Endothelial cell of umbilical vein (primary cell): ENCODE data around the gene MAU2. TPM values are rescaled to one million over a fixed set of nuclear protein-coding genes. Genes with fewer than 3 reads are reported as not detected.

Experiments used
- BruUV-seq: library from RNA; stranded (reverse); fragments of 400-500 nt; replicated peaks from 2 replicates; lab custom pipeline; 2021; lab: Mats Ljungman, UMichigan
- CTCF ChIA-PET: fragments of 300-600, 350-600 bp; sonication (Branson Sonifier 250); formaldehyde crosslinking; loops from one replicate; lab custom pipeline; 2021; ENCODE audit warnings: antibody characterized with exemption, inconsistent platforms; lab: Charles Lee
- POLR2A ChIA-PET: fragments of 300-600, 350-600 bp; sonication (Branson Sonifier 250); formaldehyde crosslinking; loops from one replicate; lab custom pipeline; 2021; ENCODE audit warnings: antibody characterized with exemption, inconsistent platforms; lab: Charles Lee
- DNase-seq: peaks from one replicate; pipeline ENCODE4 v3.0.0-alpha.2; 2011; ENCODE audit warnings: low read depth, low spot score
- FAIRE-seq: peaks from 2 replicates; lab custom pipeline; 2011; peaks lifted over from hg19 to GRCh38; lab: Jason Lieb, UNC
- H2AFZ ChIP-seq: 2 replicates; pipeline ENCODE4 v1.6.0; 2012; ENCODE audit warnings: low read depth, low read length, control low read depth, inconsistent platforms
- H3K27ac ChIP-seq: 2 replicates; pipeline ENCODE4 v1.5.1; 2011; ENCODE audit warnings: low read depth, mild to moderate bottlenecking, control low read depth, low read length, moderate library complexity; ENCODE audit not compliant: insufficient read depth
- H3K27me3 ChIP-seq, 2 experiments: 2 replicates each; pipeline versions ENCODE4 v1.6.0 to v1.6.1; 2011; ENCODE audit warnings: low read length in 2 of 2, mixed read lengths in 1 of 2; ENCODE audit not compliant: control insufficient read depth in 2 of 2, insufficient read depth in 2 of 2
- H3K36me3 ChIP-seq, 2 experiments: 2 replicates in 1 of 2; 3 replicates in 1 of 2; pipeline ENCODE4 v1.5.1; 2011; ENCODE audit warnings: low read length in 2 of 2, mild to moderate bottlenecking in 1 of 2, moderate library complexity in 1 of 2; ENCODE audit not compliant: control insufficient read depth in 2 of 2, insufficient read depth in 2 of 2; ENCODE audit errors: extremely low read depth in 1 of 2
- H3K4me1 ChIP-seq: 3 replicates; pipeline ENCODE4 v1.5.1; 2011; ENCODE audit warnings: mild to moderate bottlenecking, low read length; ENCODE audit not compliant: control insufficient read depth, insufficient read depth; ENCODE audit errors: extremely low read depth
- H3K4me2 ChIP-seq: 2 replicates; pipeline ENCODE4 v1.6.1; 2011; ENCODE audit warnings: low read length, control low read depth, mixed read lengths; ENCODE audit not compliant: insufficient read depth
- H3K4me3 ChIP-seq, 3 experiments: fragments of 200-600 bp in 1 of 3; sonication (generic), shearing (Covaris generic) in 1 of 3; replicated peaks in 1 of 3; 2 replicates each; pipeline ENCODE4 v1.5.1; 2011 to 2016; ENCODE audit warnings: control low read depth in 3 of 3, low read length in 3 of 3, mild to moderate bottlenecking in 2 of 3, inconsistent platforms in 1 of 3, low read depth in 1 of 3, moderate library complexity in 1 of 3; ENCODE audit not compliant: insufficient read depth in 1 of 3
- H3K79me2 ChIP-seq: 2 replicates; pipeline ENCODE4 v1.6.0; 2012; ENCODE audit warnings: low read length, inconsistent platforms; ENCODE audit not compliant: control insufficient read depth, insufficient read depth
- H3K9ac ChIP-seq: replicated peaks from 2 replicates; pipeline ENCODE3; 2011; ENCODE audit warnings: low read length, control low read depth; ENCODE audit not compliant: insufficient read depth; ENCODE audit errors: extremely low read depth
- H3K9me1 ChIP-seq: replicated peaks from 3 replicates; pipeline ENCODE4 v1.6.0; 2011; ENCODE audit warnings: mild to moderate bottlenecking, low read length; ENCODE audit not compliant: control insufficient read depth, insufficient read depth; ENCODE audit errors: extremely low read depth
- H3K9me3 ChIP-seq: replicated peaks from 2 replicates; pipeline ENCODE4 v1.5.1; 2012; ENCODE audit warnings: low read length, inconsistent platforms; ENCODE audit not compliant: control insufficient read depth, insufficient read depth
- H4K20me1 ChIP-seq: replicated peaks from 2 replicates; pipeline ENCODE3; 2011; ENCODE audit warnings: mild to moderate bottlenecking, low read length; ENCODE audit not compliant: control insufficient read depth, insufficient read depth; ENCODE audit errors: extremely low read depth
- EZH2 ChIP-seq: IDR thresholded peaks from 2 replicates; pipeline ENCODE4 v1.6.1; 2012; ENCODE audit warnings: borderline replicate concordance, low read depth, mild to moderate bottlenecking, moderate library complexity, low read length, inconsistent platforms; ENCODE audit not compliant: severe bottlenecking
- FOS ChIP-seq: IDR thresholded peaks from 2 replicates; pipeline ENCODE4 v1.6.1; 2011; ENCODE audit warnings: mild to moderate bottlenecking, low read length, moderate library complexity, borderline replicate concordance; ENCODE audit not compliant: insufficient read depth
- GATA2 ChIP-seq: IDR thresholded peaks from 2 replicates; pipeline ENCODE4 v1.7.0; 2011; ENCODE audit warnings: low read depth, mild to moderate bottlenecking, moderate library complexity, mixed read lengths, low read length; ENCODE audit not compliant: insufficient read length, insufficient read depth
- JUN ChIP-seq: IDR thresholded peaks from 2 replicates; pipeline ENCODE4 v1.6.1; 2011; ENCODE audit warnings: borderline replicate concordance, low read depth; ENCODE audit not compliant: insufficient read length, insufficient read depth
- MYC ChIP-seq: IDR thresholded peaks from one replicate; pipeline ENCODE4 v1.6.1; 2011; ENCODE audit warnings: mild to moderate bottlenecking, low read depth, low read length
- POLR2A ChIP-seq: IDR thresholded peaks from 2 replicates; pipeline ENCODE4 v1.6.1; 2012; ENCODE audit warnings: low read depth, mild to moderate bottlenecking, control low read depth, low read length
- POLR2AphosphoS5 ChIP-seq: IDR thresholded peaks from 2 replicates; pipeline ENCODE4 v1.6.1; 2012; ENCODE audit warnings: low read depth, mild to moderate bottlenecking, control low read depth, low read length, moderate library complexity; ENCODE audit not compliant: insufficient read depth
- dilution Hi-C: fragments of 300-500 bp; cut with MboI; formaldehyde crosslinking; loops from one replicate; pipeline ENCODE4 v1.15.0; 2019; ENCODE audit warnings: low sequenced_read_pairs; ENCODE audit not compliant: extremely low pct_ligation_motif_present
- intact Hi-C: fragments of 100-400 bp; cut with micrococcal nuclease; formaldehyde crosslinking; loops from one replicate; pipeline ENCODE4 v1.10.0; 2022
- polyA plus RNA-seq, 4 experiments: library from polyadenylated mRNA; depleted of rRNA in 3 of 4; stranded (reverse) in 3 of 4; unstranded in 1 of 4; fragments of >200 nt; gene quantifications; 2 replicates each; pipeline versions ENCODE4 v1.2.1 to v1.2.3, GENCODE V29; 2011 to 2012; ENCODE audit warnings: missing spikeins in 1 of 4
- total RNA-seq: library from RNA; stranded (reverse); gene quantifications from 2 replicates; pipeline ENCODE4 v1.2.3, GENCODE V29; 2021
- TF ChIP-seq, protein P1 (sequence below): IDR thresholded peaks from 2 replicates; pipeline ENCODE4 v1.6.1; 2011; ENCODE audit not compliant: insufficient read depth, insufficient read length
- TF ChIP-seq, protein P2 (sequence below), 2 donors: IDR thresholded peaks; 1 replicate in 1 of 2; 2 replicates in 1 of 2; pipeline ENCODE4 v1.5.1; 2011; ENCODE audit warnings: low read length in 2 of 2, mild to moderate bottlenecking in 2 of 2, moderate library complexity in 2 of 2, control low read depth in 1 of 2, inconsistent platforms in 1 of 2, low read depth in 1 of 2; ENCODE audit not compliant: insufficient read depth in 1 of 2; ENCODE audit errors: extremely low read depth in 1 of 2

Gene MAU2
- total and polyA plus RNA-seq, 2 donors (not counting 3 experiments of a cell fraction or from before 2014, with no cell fraction given) = 36.9 to 70.0 TPM

DNA sequence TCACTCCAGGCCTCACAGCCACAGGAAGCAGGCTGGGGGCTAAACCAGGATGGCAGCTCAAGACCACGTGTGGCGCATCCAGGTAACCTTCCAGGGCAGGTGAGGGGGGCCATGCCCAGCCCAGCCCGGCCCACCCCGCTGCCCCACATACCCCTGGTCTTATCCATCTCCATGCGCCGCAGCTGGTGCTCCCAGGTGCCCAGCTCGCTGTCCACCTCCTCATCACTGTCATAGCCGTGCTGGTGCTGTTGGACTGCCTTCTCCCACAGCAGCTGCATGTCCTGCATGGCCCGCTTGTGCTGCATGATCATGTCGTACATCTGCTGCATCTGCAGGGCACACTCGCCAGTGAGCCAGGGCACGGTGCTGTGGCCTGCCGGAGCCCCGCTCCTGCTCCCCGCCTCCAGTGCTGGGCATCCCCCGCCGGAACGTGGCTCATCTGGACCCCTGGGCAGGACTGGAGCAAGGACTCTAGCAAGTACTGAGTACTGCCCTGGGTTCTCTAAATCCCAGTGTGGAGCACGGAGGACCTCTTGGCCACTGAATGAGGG is 41.5 kb upstream of the MAU2 start:
- Histone ChIP-seq H3K4me2 (no peak overlapping the region), H3K9me1 (no peaks in the 10 kb centered on the region), H2AFZ (no peak overlapping the region), H3K27me3 (no peaks in the 10 kb centered on the region), H3K27ac (no peak overlapping the region), H3K9ac (no peak overlapping the region), H3K79me2 (no peaks in the 10 kb centered on the region), H3K4me3 (no peak overlapping the region), H3K9me3 (no peaks in the 10 kb centered on the region), H3K36me3 (peaks cover 2 to 34% of the 10 kb centered on the region in 2 experiments), H3K4me1 (no peaks in the 10 kb centered on the region), H4K20me1 (no peaks in the 10 kb centered on the region)
- no TSS peak for BruUV-seq
- intact Hi-C loops (no loop called here), dilution Hi-C loops (no loop called here)
- no peak for FAIRE-seq
- ChIA-PET CTCF (no interaction called here), POLR2A (no interaction called here)
- TF ChIP-seq JUN (no peak), EZH2 (no peak), GATA2 (no peak), MYC (no peak), POLR2AphosphoS5 (no peak), FOS (no peak), POLR2A (no peak)
- TF ChIP-seq, protein P1, sequence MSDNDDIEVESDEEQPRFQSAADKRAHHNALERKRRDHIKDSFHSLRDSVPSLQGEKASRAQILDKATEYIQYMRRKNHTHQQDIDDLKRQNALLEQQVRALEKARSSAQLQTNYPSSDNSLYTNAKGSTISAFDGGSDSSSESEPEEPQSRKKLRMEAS = no peak
- TF ChIP-seq, protein P2, sequence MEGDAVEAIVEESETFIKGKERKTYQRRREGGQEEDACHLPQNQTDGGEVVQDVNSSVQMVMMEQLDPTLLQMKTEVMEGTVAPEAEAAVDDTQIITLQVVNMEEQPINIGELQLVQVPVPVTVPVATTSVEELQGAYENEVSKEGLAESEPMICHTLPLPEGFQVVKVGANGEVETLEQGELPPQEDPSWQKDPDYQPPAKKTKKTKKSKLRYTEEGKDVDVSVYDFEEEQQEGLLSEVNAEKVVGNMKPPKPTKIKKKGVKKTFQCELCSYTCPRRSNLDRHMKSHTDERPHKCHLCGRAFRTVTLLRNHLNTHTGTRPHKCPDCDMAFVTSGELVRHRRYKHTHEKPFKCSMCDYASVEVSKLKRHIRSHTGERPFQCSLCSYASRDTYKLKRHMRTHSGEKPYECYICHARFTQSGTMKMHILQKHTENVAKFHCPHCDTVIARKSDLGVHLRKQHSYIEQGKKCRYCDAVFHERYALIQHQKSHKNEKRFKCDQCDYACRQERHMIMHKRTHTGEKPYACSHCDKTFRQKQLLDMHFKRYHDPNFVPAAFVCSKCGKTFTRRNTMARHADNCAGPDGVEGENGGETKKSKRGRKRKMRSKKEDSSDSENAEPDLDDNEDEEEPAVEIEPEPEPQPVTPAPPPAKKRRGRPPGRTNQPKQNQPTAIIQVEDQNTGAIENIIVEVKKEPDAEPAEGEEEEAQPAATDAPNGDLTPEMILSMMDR (IDR thresholded peaks at IDR 0.05; ENCODE audit: extremely low read depth in 1 of 2, insufficient read depth in 1 of 2, low read depth in 1 of 2, low read length in 2 of 2) = no peak
- no peak for DNase-seq
